ENCODE results near the gene FOXG1.

GRCh38 chr14:28770630-28771029 is 4.0 kb downstream of the FOXG1 start:
- TF ChIP-seq CTCF (IDR thresholded peaks at IDR 0.05) (no peak), POLR2AphosphoS5 (IDR thresholded peaks at IDR 0.05) (no peak)
